22Rv1 (cell line): ENCODE measurements around the gene GRIK1.

ENCODE experiments used
- H3K27ac ChIP-seq: fragments of 450-650 bp; 2 replicates; pipeline ENCODE4 v1.5.1; 2017
- ZFX ChIP-seq: fragments of 450-650 bp; IDR thresholded peaks from 2 replicates; pipeline ENCODE4 v1.6.1; 2017; ENCODE audit warnings: antibody characterized with exemption, borderline replicate concordance
- TF ChIP-seq, protein P1 (sequence below): fragments of 450-650 bp; IDR thresholded peaks from 2 replicates; pipeline ENCODE4 v1.5.1; 2017; ENCODE audit warnings: mild to moderate bottlenecking

Gene GRIK1

DNA sequence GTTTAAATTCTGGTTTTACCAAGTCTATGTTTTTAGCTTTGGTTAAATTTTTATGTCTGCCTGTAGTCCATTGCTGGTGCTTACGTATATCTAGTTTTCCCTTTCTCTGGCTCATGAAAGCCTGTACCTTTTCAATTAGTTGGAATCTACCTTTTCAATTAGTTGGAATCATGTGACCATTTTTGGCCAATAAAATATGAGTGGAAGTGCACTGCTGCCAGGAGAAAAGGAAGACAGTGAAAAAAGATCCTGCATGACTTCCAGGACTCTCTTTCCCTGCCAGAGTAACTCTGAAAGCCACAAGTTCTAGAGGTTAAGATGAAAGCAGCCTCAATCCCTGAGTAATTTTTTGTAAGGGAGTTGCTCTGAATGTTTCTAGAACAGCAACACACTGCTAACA is 2.2 kb upstream of the GRIK1 start:
- TF ChIP-seq, protein P1, sequence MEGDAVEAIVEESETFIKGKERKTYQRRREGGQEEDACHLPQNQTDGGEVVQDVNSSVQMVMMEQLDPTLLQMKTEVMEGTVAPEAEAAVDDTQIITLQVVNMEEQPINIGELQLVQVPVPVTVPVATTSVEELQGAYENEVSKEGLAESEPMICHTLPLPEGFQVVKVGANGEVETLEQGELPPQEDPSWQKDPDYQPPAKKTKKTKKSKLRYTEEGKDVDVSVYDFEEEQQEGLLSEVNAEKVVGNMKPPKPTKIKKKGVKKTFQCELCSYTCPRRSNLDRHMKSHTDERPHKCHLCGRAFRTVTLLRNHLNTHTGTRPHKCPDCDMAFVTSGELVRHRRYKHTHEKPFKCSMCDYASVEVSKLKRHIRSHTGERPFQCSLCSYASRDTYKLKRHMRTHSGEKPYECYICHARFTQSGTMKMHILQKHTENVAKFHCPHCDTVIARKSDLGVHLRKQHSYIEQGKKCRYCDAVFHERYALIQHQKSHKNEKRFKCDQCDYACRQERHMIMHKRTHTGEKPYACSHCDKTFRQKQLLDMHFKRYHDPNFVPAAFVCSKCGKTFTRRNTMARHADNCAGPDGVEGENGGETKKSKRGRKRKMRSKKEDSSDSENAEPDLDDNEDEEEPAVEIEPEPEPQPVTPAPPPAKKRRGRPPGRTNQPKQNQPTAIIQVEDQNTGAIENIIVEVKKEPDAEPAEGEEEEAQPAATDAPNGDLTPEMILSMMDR: no peak
- TF ChIP-seq ZFX: no peak
- no peak overlapping the region for H3K27ac ChIP-seq

- H3K27ac ChIP-seq: no peak overlapping the region
- TF ChIP-seq, protein P1: no peak
- TF ChIP-seq ZFX: no peak
Measured at GRCh38 chr21:29940991-29941390, 1.2 kb upstream of the GRIK1 start.

GRCh38 chr21:29940361-29940760 is 565 bp upstream of the GRIK1 start:
- H3K27ac ChIP-seq: no peak overlapping the region
- TF ChIP-seq, protein P1: no peak

GRCh38 chr21:29939104-29939923 is 482 bp downstream of the GRIK1 start:
- TF ChIP-seq, protein P1: no peak
- no peak for TF ChIP-seq ZFX
- H3K27ac ChIP-seq: no peak overlapping the region

GRCh38 chr21:29938776-29939103 is 1.1 kb downstream of the GRIK1 start:
- no peak overlapping the region for H3K27ac ChIP-seq
- TF ChIP-seq ZFX: no peak
- TF ChIP-seq, protein P1: no peak

DNA sequence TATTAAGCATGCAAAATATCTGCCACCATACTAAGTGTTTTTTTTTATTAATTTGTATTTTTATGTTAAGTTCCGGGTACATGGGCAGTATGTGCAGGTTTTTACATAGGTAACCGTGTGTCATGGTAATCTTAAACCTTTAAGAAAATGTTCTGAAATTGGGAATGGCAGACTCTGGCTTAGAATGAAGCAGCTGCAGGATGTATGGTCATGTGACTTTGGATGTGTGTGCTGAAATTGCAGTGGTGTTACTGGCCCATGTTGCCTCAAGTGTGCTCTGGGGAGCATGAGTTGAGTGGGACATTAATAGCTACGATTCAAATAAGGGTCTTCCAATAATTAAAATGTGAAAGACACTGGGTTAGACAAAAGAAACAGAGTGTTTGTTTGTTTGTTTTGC is 6.7 kb downstream of the GRIK1 start:
- no peak overlapping the region for H3K27ac ChIP-seq
- TF ChIP-seq ZFX: no peak
- TF ChIP-seq, protein P1: no peak

DNA sequence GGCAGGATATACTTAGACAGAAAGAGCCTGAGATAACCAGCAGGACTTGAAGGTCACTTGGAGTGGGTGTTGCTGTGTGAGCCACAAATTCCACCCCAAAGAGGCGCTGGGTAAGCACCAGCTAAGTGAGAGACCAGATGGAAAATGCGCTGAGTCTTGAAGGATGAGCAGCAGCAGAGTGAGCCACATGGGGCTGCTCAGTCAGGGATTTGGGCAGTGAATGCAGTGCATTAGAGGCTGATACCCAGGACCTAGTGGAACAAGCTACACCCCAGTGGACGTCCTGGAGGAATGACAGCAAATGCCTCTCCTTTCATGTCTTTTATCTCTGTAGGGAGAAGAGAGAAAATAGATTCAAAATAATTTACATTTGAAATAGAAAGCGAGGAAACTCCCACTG is 11.3 kb downstream of the GRIK1 start:
- TF ChIP-seq ZFX: no peak
- TF ChIP-seq, protein P1: no peak
- H3K27ac ChIP-seq: no peak overlapping the region
